Kidney epithelial cell (primary cell): ENCODE results near the gene TLX2. TPM values are rescaled to one million over a fixed set of nuclear protein-coding genes. Genes with fewer than 3 reads are reported as not detected.
A peak's percentile ranks its signal among the peaks of the same experiment; 100 is the strongest.

Experiments used
- DNase-seq: peaks from one replicate; pipeline ENCODE4 v3.0.0-alpha.2; 2010; ENCODE audit warnings: low read depth
- H3K27me3 ChIP-seq: 2 replicates; pipeline ENCODE4 v1.6.0; 2011; ENCODE audit warnings: low read length; ENCODE audit not compliant: control insufficient read depth, insufficient read depth
- H3K36me3 ChIP-seq: 2 replicates; pipeline ENCODE4 v1.5.1; 2011; ENCODE audit warnings: low read length; ENCODE audit not compliant: control insufficient read depth, insufficient read depth
- H3K4me3 ChIP-seq: 2 replicates; pipeline ENCODE4 v1.5.1; 2011; ENCODE audit warnings: low read depth, mild to moderate bottlenecking, control low read depth, low read length
- total RNA-seq: library from RNA; depleted of rRNA; stranded (reverse); fragments of >200 nt; gene quantifications from 2 replicates; pipeline ENCODE4 v1.2.3, GENCODE V29; 2015
- TF ChIP-seq, protein P1 (sequence below): IDR thresholded peaks from 2 replicates; pipeline ENCODE4 v1.5.1; 2011; ENCODE audit warnings: mild to moderate bottlenecking, moderate library complexity, low read length, control low read depth, inconsistent platforms; ENCODE audit not compliant: insufficient read depth, poor library complexity, severe bottlenecking

Gene TLX2
- total RNA-seq, 1 donor from 2014 or later, result not detected

- no peak for DNase-seq
- peaks cover 1% of the 10 kb centered on the region for H3K36me3 ChIP-seq
- H3K4me3 ChIP-seq, result no peak overlapping the region
- H3K27me3 ChIP-seq, result peaks cover 31% of the 10 kb centered on the region
- TF ChIP-seq, protein P1, sequence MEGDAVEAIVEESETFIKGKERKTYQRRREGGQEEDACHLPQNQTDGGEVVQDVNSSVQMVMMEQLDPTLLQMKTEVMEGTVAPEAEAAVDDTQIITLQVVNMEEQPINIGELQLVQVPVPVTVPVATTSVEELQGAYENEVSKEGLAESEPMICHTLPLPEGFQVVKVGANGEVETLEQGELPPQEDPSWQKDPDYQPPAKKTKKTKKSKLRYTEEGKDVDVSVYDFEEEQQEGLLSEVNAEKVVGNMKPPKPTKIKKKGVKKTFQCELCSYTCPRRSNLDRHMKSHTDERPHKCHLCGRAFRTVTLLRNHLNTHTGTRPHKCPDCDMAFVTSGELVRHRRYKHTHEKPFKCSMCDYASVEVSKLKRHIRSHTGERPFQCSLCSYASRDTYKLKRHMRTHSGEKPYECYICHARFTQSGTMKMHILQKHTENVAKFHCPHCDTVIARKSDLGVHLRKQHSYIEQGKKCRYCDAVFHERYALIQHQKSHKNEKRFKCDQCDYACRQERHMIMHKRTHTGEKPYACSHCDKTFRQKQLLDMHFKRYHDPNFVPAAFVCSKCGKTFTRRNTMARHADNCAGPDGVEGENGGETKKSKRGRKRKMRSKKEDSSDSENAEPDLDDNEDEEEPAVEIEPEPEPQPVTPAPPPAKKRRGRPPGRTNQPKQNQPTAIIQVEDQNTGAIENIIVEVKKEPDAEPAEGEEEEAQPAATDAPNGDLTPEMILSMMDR, result no peak
Measured at GRCh38 chr2:74495440-74495839, 18.8 kb upstream of the TLX2 start.

DNA sequence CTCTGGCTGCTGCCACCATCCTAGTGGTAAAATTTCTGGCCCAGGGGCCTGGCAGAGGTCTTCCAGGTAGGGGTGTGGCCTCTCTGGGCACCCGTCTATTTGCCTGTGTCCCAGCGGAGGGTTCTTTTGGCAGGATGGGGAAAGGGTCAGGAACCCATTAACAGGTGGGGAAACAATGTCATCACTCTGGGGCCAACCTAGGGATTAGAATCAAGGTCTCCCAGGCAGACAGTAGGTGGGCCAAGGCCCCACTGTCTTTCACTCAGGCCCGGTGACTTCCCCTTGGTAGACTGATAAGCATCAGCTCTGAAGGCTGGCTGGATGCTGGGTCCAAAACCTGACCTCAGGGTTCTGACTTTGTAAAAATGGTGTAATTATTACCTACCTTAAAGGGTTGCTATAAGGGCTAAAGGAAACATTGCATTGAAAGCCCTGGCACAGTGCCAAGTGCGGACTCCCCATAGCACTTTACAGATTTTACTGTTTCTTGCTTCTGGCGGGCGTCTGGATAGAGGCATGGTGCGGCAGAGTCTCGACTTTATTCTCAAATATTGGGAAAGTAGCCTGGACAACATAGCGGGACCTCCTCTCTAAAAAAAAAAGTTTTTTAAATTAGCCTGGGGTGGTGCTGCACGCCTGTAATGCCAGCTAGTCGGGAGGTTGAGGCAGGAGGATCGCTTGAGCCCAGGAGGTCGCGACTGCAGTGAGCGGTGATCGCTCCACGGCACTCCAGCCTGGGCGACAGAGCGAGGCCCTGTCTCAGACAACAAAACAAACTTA lies 17.1 kb upstream of the TLX2 start:
- Histone ChIP-seq H3K36me3 (peaks cover 1% of the 10 kb centered on the region), H3K4me3 (no peak overlapping the region), H3K27me3 (peaks cover 44% of the 10 kb centered on the region)
- no peak for DNase-seq
- TF ChIP-seq, protein P1, result no peak

- TF ChIP-seq, protein P1, result no peak
- Histone ChIP-seq H3K27me3 (peaks cover 48% of the 10 kb centered on the region), H3K36me3 (peaks cover 1% of the 10 kb centered on the region), H3K4me3 (peak overlapping the region; percentile 25)
- no peak for DNase-seq
Measured at GRCh38 chr2:74497777-74498499, 16.3 kb upstream of the TLX2 start.

DNA sequence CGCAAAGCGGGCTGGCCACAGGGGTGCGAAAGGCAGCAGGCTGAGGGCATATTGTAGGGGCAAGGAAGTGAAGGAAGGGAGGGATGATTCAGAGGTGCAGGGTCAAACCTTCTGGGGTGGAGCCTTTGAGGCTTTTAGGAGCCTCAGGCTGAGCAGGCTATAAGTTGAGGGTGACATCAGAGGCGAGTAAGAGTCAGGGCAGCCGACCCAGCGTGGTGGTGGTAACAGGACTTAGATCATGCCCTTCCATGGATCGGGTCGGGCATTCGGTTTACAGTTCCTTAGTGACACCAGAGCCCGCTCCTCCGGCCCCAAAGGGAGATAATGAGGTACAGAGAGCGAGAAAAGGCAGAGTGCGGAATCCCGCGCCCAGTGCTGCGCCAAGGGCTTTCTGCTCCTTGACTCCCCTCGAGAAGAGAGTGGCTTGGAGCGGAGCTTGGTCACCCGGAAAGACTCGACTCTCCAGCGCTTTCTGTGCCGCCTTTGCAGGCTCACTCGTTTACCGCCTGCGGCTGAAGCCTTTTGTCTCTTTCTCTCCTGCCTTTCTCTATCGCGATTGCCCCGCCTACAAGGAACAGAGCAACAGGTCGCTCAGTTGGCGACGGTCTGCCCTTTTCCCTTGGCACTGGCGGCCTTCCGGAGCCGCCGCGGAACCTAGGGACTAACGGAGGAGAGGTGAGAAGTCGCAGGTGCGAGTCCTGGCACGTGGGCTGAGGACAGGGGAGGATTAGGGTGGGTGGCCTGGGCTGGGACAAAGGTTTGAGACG lies 15.6 kb upstream of the TLX2 start:
- DNase-seq, result no peak
- Histone ChIP-seq H3K27me3 (peaks cover 48% of the 10 kb centered on the region), H3K36me3 (no peaks in the 10 kb centered on the region), H3K4me3 (peak overlapping the region; percentile 25)
- TF ChIP-seq, protein P1, result no peak

GRCh38 chr2:74499267-74499939 lies 14.8 kb upstream of the TLX2 start, which contains the start of gene LBX2:
Gene LBX2 (minus strand): TSS chr2:74499603. CDS start chr2:74499537, 66 bp downstream.
- Histone ChIP-seq H3K27me3 (peaks cover 48% of the 10 kb centered on the region), H3K4me3 (peak within 1 kb of the TSS; percentile 18), H3K36me3 (no peaks in the 10 kb centered on the region)
- no peak for DNase-seq
- TF ChIP-seq, protein P1, result no peak
